HG03571 (cell line): Measurements from ENCODE around the gene IL17RD.

Experiments
- ATAC-seq: cut with Tn5 transposase; IDR thresholded peaks from one replicate; pipeline ENCODE4 v1.9.1; 2021; ENCODE audit not compliant: unreplicated experiment

Gene IL17RD

DNA sequence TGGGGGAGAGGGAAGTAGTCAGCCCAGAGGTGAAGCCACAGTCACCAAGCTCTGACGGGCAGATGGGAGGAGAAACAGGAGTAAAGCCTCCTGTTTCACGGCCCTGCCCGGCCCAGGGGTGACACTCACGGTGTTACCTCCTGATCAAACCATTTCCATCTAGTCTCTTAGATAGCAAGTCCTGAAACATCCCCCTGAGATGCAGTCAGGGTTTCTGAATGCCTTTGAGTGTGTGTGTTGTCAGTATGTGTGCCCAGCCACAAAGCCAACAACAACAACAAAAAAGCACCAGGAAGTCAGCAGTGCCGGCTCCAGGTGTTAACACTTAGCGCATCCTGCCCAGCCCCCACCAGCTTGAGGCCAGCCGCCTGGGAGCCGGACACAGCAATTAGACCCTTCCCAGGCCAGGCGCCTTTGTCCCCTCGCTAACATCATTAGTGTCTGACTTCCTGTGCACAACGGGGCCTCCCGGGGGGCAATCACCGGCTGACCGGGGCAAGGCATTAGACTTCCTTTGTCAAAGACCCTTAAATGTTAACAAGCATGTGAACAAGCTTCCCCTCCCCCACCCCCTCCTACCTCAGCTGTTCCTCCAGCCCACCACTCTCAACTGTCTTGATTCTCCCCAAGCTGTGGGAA is 34.5 kb downstream of the IL17RD start:
- no peak for ATAC-seq

DNA sequence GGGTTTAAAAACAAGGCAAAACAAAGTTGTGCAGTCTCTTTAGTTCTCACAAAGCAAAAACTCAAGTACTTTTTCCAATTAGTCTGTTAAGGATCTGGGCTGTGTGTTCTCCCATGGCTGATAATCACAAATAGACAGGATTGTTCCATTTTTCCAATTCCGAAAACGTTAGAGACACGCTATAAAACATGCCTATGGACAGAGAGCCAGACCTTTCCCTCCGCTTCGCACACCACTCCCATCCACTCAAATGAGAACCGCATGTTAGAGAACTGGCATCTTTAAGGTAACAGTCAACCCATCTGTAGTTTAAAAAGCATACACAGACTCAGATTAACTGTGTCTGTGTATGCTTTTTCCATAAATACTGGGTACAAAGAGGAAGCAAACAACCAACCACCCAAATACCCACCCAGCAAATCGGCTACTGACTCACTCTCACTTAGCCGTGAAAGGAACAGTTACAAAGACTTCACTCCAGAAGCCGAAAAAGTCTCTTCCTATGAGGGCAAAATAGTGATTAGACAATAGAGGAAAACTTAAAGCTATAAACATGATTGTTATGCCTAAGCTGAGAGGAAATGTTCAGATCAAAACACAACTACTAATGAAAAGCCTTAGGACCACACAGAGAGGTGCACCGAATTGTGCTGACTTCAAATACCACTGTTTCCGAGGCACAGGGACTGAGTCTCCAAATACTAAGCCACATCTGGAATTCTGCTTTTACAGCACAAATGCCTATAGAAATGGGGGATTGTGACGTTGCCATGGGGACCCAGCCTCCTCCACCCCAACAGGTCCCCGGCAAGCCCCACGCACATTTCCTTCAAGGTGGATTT is 36.1 kb downstream of the IL17RD start:
- ATAC-seq, result no peak

DNA sequence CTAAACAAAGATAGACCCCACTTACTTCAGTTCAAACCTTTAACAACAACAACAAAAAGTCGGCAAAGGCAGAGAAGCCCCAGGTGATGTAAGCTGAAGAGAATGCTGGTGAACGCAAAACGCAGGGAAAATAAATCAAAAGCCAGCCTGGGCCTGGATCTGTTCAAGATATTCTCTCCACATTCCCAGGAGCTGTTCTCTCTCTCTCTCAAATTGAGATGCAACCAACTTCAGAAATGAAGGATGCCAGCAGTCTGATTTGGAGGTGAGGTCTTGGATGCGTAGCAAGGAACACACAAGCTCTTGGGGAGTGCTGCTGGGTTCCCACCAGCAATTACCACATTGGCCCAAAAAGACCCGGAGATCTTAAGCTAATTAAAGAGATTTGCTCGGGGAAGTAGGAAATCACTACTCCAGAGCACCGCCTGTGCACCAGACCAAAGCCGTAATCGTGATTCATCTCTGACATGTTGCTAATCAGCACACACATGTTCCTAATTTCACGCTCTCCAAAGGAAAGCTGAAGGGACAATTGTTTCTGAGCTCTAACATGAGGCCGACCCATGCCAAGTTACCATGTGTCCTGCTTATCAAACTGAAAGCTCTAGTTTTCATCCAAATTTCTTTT is 37.1 kb downstream of the IL17RD start:
- ATAC-seq, result no peak

DNA sequence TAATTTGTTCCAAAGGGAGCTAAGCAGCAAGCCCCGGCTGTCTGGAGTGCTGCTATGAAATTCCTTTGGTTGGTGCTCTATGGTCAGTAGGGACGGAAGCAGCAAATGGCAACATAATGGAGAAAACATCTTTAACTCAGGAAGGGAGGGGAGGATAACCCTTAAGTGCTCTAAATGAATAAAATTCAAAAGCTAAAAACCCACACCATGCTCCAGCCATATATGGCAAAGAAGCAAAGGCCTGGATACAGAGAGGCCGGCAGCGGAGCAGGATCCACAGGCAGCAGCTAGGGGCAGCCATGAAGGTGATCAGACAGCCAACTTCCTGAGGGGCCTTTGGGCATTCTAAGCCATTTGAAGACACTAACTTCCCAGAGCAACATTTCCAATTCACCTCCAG is 38.9 kb downstream of the IL17RD start:
- ATAC-seq, result no peak

DNA sequence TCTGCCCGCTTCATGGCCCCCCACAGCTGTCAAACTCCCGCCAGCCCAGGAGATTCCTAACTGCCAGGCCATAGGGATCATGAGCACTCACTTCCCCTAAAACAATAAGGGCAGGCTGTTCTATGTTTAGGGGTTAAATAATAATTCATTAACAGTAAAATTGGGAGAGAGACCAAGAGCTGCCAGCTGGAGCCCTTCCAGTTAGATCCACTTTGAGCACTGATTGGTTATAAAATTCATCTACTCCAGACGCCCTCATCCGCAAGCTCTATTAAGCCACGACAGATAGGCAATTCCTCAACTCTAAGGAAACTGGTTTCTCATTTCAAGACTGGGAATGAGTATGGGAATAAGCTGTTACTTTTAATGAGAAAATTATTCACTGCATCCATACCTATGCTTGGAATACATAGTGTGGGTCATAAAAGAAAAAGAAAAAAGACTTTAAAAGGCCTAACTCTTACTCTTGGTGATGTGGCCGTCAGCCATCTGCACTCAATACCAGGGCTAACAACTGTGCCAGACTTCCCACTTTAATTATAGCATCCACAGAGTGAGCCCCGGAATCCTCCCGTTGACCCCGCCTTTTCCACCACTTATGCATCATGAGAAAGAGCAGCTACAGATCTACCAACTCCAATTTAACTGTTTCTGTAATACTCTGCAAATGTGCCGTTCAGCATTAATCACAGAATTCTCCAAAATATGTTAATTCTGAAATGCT is 44.5 kb downstream of the IL17RD start:
- ATAC-seq, result no peak

DNA sequence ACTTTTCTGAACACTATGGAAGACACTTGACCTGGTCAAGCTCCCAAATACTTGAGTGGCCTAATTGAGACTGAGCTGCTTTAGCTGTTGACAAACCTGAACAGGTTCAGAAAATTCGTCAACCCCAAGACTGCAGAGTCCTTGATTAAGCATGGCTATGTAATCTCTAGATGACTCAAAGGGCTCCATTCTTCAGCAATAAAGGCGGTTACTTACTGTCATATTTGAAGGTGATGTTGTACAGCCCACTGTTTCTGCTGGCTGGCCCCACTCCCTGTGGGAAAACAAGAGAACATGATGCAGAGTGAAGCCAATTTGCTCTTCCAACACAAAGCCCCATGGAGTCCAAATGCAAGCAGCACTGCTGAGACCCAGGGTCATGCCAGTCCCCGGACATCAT is 45.1 kb downstream of the IL17RD start:
- no peak for ATAC-seq

DNA sequence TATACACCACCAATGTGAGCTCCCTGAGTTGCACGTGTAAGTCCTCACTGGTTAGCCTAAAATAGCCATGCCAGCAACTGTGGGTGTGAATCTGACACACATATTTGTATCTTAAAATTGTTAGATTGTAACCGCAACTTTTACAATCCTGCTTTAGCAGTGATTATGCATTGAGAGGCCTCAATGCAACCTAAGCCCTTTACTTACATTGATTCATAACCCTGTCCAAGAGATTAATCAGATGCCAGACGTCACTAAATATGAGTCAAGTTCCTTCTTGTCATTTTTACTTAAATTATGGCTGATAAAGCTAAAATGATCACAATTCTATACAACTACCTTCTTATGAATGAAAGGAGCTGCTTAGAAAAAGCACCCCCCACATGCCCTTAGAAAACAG is 46.9 kb downstream of the IL17RD start:
- no peak for ATAC-seq

DNA sequence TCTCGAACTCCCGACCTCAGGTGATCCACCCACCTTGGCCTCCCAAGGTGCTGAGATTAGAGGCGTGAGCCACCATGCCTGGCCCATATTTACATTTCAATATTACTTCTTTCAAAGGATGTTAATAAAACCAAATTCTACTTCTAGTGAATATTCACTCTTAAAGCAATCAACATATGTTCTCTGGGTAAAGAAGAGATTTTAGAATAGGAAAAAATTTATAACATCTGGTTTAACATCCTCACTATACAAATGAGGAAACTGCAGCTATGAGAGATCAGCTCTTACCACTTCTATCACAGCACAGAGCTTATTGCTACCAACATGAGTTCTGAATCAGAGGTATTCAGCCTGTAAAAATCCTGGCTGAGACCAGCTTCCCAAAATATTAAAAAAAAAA is 48.7 kb downstream of the IL17RD start:
- ATAC-seq, result no peak

DNA sequence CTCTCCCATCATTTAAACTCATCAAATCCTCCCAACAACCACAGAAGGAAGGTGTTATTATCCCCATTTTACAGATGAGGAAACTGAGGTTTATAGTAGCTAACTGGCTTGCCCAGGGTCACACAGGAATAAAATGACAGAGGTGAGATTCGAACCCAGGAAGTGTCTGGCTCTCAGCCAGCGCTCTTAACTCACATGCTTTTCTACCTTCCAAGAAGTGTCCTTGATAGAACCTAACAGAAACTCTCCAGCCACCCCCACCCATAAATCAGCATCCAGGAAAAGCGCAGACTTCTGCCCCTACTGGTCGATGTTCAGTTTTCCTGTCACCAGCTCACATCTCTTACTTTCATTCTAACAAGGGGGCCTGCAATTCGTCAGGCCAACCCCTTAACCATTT is 52.9 kb downstream of the IL17RD start:
- no peak for ATAC-seq

DNA sequence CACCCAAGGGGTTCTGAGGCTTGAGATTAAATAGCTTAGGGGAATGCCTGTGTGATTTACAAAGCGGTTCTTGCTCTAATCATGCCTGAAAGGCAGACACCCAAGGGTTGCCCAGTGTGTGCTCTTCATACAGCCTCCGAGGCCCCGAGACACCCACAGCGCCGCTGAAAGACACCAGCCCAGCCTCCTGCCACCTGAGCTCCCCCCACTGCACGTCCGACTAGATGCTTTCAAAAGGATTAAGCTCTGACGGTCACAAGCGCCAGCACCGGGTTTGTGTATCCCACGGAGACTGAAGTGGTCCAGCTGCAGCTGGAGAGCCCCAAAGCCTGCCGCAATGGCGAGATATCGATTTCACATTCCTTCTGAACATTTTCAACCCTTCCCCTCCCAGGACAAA is 54.4 kb downstream of the IL17RD start:
- no peak for ATAC-seq

DNA sequence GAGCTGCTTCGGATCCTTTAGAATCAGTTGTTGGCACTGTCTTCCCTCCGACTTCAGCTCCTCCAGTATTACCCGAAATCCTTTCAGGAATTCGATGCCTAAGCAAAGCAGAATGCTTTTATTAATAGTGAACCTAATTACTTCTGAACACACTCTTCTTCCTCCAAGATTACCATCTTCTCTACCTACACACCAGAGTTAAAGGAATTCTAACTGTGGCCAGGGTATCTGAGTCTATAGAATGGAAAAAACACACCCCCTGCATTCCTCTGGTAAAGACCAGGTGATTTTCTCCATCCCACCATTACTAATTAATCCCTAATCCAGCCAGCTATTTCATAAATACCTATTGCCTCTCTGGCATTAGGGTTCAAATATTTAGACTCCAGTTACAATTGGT is 54.9 kb downstream of the IL17RD start:
- ATAC-seq, result no peak

DNA sequence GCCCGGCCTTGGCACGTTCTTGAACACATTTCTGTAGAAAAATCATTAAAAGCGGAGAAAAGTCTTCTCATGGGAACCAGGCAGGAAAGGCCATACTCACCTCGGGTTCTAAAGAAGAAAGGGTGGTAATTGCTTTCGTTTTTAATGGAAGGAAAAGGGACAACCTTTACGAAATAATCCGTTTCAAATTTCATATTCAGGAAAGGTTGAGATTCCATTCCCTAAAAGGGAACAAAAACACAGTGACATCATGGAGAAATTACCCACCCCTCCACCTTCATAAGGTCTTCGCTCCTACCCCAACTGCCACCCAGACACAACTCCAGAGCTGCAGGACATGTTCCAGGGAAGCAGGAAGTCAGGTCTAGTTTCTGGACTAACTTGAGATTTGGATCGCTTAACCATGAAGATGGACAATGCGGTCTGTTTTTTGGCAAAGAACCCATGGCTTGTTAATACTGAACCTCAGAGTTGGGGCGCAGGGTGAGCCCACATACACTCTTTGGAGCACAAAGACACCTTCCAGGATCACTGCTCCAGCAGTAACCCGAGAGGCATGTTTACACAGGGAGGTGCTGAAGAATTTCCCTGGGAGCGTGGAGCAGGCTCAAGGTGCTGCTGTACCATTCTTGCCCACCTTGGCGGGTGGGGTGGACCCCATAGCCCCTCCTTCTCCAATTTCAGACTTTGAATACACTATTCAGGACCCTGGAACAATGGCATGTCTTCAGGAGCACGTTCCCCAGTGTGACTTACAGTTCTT is 55.5 kb downstream of the IL17RD start:
- ATAC-seq, result no peak

DNA sequence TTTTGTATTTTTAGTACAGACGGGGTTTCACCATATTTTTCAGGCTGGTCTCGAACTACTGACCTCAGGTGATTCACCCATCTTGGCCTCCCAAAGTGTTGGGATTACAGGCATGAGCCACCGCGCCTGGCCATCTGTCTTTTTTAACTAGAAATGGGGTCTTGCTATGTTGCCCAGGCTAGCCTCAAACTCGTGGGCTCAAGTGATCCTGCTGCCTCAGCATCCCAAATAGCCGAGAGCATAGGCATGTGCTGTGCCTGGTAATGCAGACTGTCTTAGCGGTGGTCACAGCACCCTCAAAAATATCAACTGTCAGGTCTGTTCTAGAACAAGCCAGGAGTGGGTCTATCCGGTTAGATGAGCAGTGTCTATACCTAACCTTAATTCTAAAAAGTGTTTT is 56.5 kb downstream of the IL17RD start:
- no peak for ATAC-seq

DNA sequence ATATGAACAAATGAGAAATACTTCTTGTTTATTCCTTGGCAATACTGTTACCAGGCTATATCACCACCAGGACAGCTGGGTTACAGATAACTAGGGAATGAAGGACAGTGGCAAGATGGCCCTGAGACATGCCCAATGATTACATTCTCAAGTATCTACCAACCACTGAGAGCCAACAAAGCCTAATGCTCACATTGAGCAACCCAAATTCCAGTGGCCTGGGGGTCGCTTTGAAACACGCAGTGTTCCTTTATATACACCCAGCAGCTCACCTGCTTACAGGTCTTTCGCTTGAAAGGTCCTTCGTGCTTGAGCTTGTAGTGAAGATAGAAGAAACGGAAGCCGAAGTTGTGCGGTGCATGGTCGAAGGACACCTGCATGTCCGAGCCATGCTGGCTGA is 59.6 kb downstream of the IL17RD start:
- no peak for ATAC-seq

DNA sequence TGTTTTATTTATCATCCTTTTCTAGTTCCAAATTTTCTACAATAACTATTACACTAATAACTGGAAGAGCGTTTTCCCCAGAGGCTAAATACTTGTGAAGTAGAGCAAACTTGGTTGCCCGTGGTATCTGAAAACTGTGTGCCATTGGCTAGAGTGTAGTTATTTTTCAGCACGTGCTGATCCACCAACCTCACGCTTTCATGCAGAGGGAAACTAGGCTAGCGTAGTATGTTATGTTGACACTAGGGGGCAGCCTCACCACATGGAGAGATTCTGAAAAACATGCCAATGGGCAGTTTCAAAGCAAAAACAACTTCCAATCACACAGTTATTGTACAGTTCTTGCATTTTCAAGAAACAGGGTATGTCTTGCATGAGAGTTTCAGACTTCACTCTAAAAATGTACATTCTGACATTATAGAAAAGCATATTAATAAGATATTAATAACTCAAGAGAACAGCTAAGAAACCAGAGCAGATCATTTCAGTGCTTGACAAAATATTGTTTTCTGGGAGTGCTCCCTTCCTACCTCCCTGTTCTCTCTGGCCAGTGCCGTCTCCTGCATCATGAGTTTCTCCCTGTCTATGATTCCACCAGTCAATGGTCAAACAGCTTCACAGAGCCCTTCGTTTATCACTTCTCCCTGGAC is 65.0 kb downstream of the IL17RD start:
- peak; percentile 59 for ATAC-seq

DNA sequence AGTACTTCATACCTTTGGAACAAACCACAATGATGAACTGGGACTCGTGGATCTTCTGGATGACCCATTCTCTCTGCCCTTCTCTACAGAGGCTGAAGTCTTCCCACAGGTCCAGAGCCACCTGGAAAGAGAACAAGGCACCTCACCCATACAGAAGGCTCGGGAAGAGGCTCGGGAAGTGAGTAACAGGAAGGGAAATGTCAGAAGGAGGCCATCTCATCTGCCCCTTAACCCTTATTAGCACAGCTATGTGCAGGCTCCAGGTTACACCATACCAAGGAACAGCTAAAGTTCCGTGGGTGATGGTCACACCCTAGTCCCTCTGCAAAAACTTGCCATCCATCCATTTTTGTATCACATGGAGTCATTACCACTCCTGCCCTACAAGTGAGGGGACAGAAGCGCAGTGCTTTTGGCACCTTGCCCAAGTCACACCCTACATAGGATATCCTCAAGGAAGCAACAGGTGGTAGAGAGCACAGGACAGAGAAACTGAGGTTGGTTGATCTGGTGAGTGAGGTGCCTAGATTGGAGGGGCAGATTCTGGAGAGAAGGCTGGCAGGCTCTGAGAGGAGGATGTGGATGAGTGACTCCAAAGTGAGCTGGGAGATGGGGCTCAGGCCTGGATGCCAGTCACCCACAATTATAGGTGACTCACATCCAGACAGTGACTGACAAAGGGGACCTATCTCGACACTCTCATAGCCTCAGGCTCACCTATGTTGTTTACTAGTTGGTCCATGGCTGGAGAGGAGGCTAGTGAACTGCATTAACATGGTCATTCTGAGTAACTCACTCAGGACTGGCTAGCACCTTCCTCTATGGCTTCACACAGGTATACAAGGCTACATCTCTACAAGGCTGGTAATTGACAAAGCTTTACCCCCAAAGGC is 66.5 kb downstream of the IL17RD start:
- no peak for ATAC-seq

DNA sequence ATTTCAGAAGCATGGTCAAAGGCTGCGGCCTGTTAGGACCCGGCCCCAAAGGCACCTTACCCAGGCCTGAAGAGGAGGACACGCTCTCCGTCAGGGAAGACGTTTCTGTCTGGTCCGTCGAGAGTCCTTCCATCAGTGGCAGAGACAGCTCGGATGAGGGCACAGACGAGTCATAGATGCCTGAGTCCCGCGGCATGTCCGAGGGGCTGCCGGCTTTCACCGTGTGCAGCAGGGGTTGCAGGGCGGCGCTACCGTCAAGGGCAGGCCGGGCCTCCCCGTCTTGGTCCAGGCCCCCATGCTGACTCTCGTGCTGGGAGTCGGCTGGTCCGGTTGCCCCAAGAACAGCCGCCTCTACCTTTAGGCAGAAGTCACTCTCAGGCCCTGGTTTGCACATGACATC is 67.6 kb downstream of the IL17RD start:
- no peak for ATAC-seq

DNA sequence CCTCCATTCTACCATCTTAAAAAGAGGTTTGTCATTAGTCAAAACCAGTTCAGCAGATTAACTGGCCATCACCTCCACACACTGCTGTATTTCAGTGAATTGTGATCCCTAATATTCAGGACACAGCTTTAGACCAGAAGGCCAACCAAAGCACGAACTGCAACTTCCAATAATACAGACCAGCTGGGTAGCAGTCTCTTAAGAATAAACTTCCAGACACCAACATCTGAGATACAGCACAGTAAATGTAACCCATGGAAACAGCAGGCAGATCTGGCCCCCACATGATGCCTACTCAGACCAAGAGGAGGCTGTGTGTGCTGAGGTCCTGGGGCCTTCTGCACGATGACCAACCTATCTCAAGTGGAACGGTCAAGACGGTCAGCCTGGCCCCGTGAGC is 69.8 kb downstream of the IL17RD start:
- no peak for ATAC-seq

DNA sequence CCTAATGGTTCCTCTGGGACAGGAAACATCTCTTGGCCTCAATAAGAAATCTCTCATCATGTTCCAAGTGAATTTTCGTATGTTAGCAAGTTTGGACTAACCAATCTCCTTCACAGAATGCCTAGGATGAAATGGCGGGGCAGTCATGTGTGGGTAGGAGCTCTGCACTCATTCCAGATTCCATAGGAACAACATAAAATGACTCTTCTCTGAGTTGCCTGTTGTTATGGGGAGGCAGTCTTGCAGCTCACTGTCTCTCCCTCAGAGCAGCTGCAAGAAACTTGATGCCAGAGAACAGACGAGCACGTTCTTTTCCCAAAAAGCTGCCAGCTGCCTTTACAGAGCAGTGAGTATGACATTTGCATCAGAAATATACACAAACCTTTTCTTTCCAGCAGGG is 70.6 kb downstream of the IL17RD start:
- ATAC-seq, result no peak
